GM23338 (cell line): ENCODE results near the gene PIK3AP1. TPM values are rescaled to one million over a fixed set of nuclear protein-coding genes. Genes with fewer than 3 reads are reported as not detected.

Experiments
- ATAC-seq: fragments of 200-7000 bp; cut with Tn5 transposase; 3 replicates; pipeline ENCODE4 v1.9.1; 2020
- DNase-seq: peaks from one replicate; pipeline ENCODE4 v3.0.0-alpha.2; 2015; ENCODE audit warnings: low spot score
- H2AFZ ChIP-seq: fragments of 200-600 bp; sonication (generic); 2 replicates; pipeline ENCODE4 v1.8.0; 2016; ENCODE audit warnings: antibody characterized with exemption, mild to moderate bottlenecking, moderate library complexity
- H3F3A ChIP-seq: fragments of 200-600 bp; sonication (generic); replicated peaks from 2 replicates; pipeline ENCODE4 v1.8.0; 2017; ENCODE audit warnings: antibody characterized with exemption, mixed run types, low read depth
- H3K27ac ChIP-seq: fragments of 200-600 bp; sonication (generic); 2 replicates; pipeline ENCODE4 v1.6.1; 2016; ENCODE audit warnings: low read depth
- H3K27me3 ChIP-seq: fragments of 200-600 bp; sonication (generic); 2 replicates; pipeline ENCODE4 v1.8.0; 2016; ENCODE audit warnings: mild to moderate bottlenecking, mixed run types, moderate library complexity; ENCODE audit not compliant: insufficient read depth
- H3K36me3 ChIP-seq: fragments of 200-600 bp; sonication (generic); 2 replicates; pipeline ENCODE4 v1.8.0; 2016; ENCODE audit warnings: mild to moderate bottlenecking; ENCODE audit not compliant: insufficient read depth
- H3K4me1 ChIP-seq: fragments of 200-600 bp; sonication (generic); 2 replicates; pipeline ENCODE4 v1.8.0; 2016; ENCODE audit warnings: mild to moderate bottlenecking, moderate library complexity; ENCODE audit not compliant: insufficient read depth
- H3K4me2 ChIP-seq: fragments of 200-600 bp; sonication (generic); 2 replicates; pipeline ENCODE4 v1.7.1; 2017; ENCODE audit warnings: mixed run types
- H3K4me3 ChIP-seq: fragments of 200-600 bp; sonication (generic); 2 replicates; pipeline ENCODE4 v1.6.1; 2016; ENCODE audit warnings: mixed run types
- H3K79me2 ChIP-seq: fragments of 200-600 bp; sonication (generic); replicated peaks from 2 replicates; pipeline ENCODE4 v1.8.0; 2017; ENCODE audit warnings: mild to moderate bottlenecking; ENCODE audit not compliant: insufficient read depth
- H3K9me2 ChIP-seq: fragments of 200-600 bp; sonication (generic); 2 replicates; pipeline ENCODE4 v1.8.0; 2017; ENCODE audit not compliant: insufficient read depth
- H4K20me1 ChIP-seq: fragments of 200-600 bp; sonication (generic); replicated peaks from 2 replicates; pipeline ENCODE4 v1.8.0; 2017; ENCODE audit warnings: mild to moderate bottlenecking; ENCODE audit not compliant: insufficient read depth
- H3K27ac Mint-ChIP-seq: 2 replicates; pipeline ENCODE4 v1.8.0; 2020; ENCODE audit warnings: inconsistent platforms, mild to moderate bottlenecking, moderate library complexity, mixed read lengths
- H3K27me3 Mint-ChIP-seq: 3 replicates; pipeline ENCODE4 v1.8.0; 2022; ENCODE audit warnings: low read depth, mild to moderate bottlenecking, moderate library complexity, mixed read lengths, inconsistent platforms; ENCODE audit not compliant: insufficient read depth, poor library complexity
- H3K36me3 Mint-ChIP-seq: 3 replicates; pipeline ENCODE4 v1.8.0; 2021; ENCODE audit warnings: low read depth, mild to moderate bottlenecking, inconsistent platforms, moderate library complexity, mixed read lengths
- H3K4me1 Mint-ChIP-seq: 3 replicates; pipeline ENCODE4 v1.8.0; 2020; ENCODE audit warnings: mild to moderate bottlenecking, inconsistent platforms, mixed read lengths
- H3K4me3 Mint-ChIP-seq: 3 replicates; pipeline ENCODE4 v1.8.0; 2021; ENCODE audit warnings: moderate library complexity, mild to moderate bottlenecking, inconsistent platforms, mixed read lengths
- H3K9me3 Mint-ChIP-seq: 3 replicates; pipeline ENCODE4 v1.8.0; 2020; ENCODE audit warnings: moderate library complexity, mild to moderate bottlenecking, inconsistent platforms, mixed read lengths
- CREB1 ChIP-seq: fragments of 250-450 bp; sonication (Bioruptor Pico); IDR thresholded peaks from 2 replicates; pipeline ENCODE4 v1.5.0; 2020; ENCODE audit warnings: low read depth, mild to moderate bottlenecking, moderate library complexity
- EZH2 ChIP-seq: fragments of 200-600 bp; sonication (generic); IDR thresholded peaks from one replicate; pipeline ENCODE4 v1.8.0; 2017; ENCODE audit warnings: antibody characterized with exemption, mild to moderate bottlenecking, low read depth; ENCODE audit not compliant: unreplicated experiment
- EZH2phosphoT487 ChIP-seq: fragments of 200-600 bp; sonication (generic); IDR thresholded peaks from one replicate; pipeline ENCODE4 v1.8.1; 2018; ENCODE audit warnings: antibody characterized with exemption; ENCODE audit not compliant: unreplicated experiment
- JUNB ChIP-seq: IDR thresholded peaks from one replicate; pipeline ENCODE4 v1.6.1; 2016; ENCODE audit warnings: antibody characterized with exemption; ENCODE audit not compliant: unreplicated experiment
- NANOG ChIP-seq: IDR thresholded peaks from 2 replicates; pipeline ENCODE4 v1.6.1; 2016; ENCODE audit warnings: antibody characterized with exemption, borderline replicate concordance
- POLR2AphosphoS5 ChIP-seq: IDR thresholded peaks from 2 replicates; pipeline ENCODE4 v1.6.1; 2016; ENCODE audit warnings: antibody characterized with exemption, low read depth
- STAT1 ChIP-seq: IDR thresholded peaks from one replicate; pipeline ENCODE4 v1.6.1; 2016; ENCODE audit warnings: antibody characterized with exemption; ENCODE audit not compliant: unreplicated experiment
- ZNF114 ChIP-seq: fragments of 250-450 bp; sonication (Bioruptor Pico); IDR thresholded peaks from 2 replicates; pipeline ENCODE4 v1.5.0; 2020; ENCODE audit warnings: mild to moderate bottlenecking, moderate library complexity
- ZNF331 ChIP-seq: fragments of 250-450 bp; sonication (Bioruptor Pico); IDR thresholded peaks from 2 replicates; pipeline ENCODE4 v1.5.0; 2020; ENCODE audit warnings: low read depth, mild to moderate bottlenecking, moderate library complexity
- polyA plus RNA-seq: library from polyadenylated mRNA; unstranded; fragments of >200 nt; fragmentation: Nextera tagmentation; extraction: Ambion mirVana; gene quantifications from 2 replicates; pipeline ENCODE4 v1.2.1, GENCODE V29; 2016
- total RNA-seq: library from RNA; depleted of rRNA; stranded (reverse); fragments of >200 nt; shearing (Covaris generic); gene quantifications from 2 replicates; pipeline ENCODE4 v1.2.3, GENCODE V29; 2014
- TF ChIP-seq, protein P1 (sequence below): fragments of 250-450 bp; sonication (Bioruptor Pico); IDR thresholded peaks from 2 replicates; pipeline ENCODE4 v1.5.0; 2020; ENCODE audit warnings: mild to moderate bottlenecking, moderate library complexity
- TF ChIP-seq, protein P2 (sequence below): IDR thresholded peaks from one replicate; pipeline ENCODE4 v1.6.1; 2018; ENCODE audit warnings: antibody characterized with exemption; ENCODE audit not compliant: unreplicated experiment
- TF ChIP-seq, protein P3 (sequence below), 2 experiments: fragments of 200-600 bp in 1 of 2; sonication (generic) in 1 of 2; conservative IDR thresholded peaks; 2 replicates each; pipeline versions ENCODE4 v1.5.1 to v1.6.1; 2016 to 2017; ENCODE audit warnings: antibody characterized with exemption in 2 of 2, low read depth in 2 of 2, mild to moderate bottlenecking in 2 of 2, moderate library complexity in 1 of 2
- TF ChIP-seq, protein P4 (sequence below): IDR thresholded peaks from 2 replicates; pipeline ENCODE4 v1.6.1; 2016; ENCODE audit warnings: antibody characterized with exemption

The PIK3AP1 gene
- total and polyA plus RNA-seq, 2 experiments from 2014 or later = 0.65 to 2.3 TPM

DNA sequence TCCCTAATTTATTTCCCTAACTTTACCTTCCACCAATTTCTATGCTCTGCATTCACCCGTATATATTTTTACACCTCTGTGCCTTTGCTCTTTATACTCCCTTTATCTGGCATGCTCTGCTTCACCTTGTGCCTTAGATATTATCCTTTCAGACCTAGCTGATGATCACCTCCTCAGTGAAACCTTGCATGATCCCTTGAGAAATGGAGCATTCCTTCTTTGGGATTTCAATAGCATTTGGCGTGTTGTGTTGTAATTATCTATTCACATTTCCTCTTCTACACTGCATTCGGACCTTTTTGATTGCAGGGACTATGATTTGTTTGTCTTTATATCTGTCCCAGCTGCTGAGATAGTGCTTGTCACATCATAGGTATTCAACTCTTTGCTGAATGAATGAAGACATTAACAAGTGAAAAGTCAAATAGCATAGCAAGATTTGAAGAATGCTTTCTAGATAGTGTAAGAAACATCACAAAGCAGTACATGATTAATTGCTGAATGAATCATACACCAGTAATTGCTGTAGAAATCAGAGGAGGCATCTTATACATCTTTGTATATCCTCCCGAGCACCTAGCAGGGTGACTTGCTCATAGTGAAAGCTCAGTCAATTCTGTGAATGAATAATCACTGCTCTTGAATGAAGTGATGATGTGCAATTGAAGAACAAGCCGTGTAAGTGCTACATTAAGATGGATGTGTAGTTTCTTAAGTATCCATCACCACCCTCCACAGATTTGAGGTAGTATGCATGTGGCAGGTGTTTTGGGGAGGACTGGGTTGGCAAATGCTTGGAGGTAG is 131.5 kb downstream of the PIK3AP1 start:
- ATAC-seq = no peak
- TF ChIP-seq EZH2phosphoT487 (no peak), JUNB (no peak), ZNF331 (CRISPR knock-in tag) (no peak), STAT1 (no peak), CREB1 (CRISPR knock-in tag) (no peak), NANOG (no peak), ZNF114 (CRISPR knock-in tag) (no peak), EZH2 (no peak), POLR2AphosphoS5 (no peak)
- TF ChIP-seq, protein P1, sequence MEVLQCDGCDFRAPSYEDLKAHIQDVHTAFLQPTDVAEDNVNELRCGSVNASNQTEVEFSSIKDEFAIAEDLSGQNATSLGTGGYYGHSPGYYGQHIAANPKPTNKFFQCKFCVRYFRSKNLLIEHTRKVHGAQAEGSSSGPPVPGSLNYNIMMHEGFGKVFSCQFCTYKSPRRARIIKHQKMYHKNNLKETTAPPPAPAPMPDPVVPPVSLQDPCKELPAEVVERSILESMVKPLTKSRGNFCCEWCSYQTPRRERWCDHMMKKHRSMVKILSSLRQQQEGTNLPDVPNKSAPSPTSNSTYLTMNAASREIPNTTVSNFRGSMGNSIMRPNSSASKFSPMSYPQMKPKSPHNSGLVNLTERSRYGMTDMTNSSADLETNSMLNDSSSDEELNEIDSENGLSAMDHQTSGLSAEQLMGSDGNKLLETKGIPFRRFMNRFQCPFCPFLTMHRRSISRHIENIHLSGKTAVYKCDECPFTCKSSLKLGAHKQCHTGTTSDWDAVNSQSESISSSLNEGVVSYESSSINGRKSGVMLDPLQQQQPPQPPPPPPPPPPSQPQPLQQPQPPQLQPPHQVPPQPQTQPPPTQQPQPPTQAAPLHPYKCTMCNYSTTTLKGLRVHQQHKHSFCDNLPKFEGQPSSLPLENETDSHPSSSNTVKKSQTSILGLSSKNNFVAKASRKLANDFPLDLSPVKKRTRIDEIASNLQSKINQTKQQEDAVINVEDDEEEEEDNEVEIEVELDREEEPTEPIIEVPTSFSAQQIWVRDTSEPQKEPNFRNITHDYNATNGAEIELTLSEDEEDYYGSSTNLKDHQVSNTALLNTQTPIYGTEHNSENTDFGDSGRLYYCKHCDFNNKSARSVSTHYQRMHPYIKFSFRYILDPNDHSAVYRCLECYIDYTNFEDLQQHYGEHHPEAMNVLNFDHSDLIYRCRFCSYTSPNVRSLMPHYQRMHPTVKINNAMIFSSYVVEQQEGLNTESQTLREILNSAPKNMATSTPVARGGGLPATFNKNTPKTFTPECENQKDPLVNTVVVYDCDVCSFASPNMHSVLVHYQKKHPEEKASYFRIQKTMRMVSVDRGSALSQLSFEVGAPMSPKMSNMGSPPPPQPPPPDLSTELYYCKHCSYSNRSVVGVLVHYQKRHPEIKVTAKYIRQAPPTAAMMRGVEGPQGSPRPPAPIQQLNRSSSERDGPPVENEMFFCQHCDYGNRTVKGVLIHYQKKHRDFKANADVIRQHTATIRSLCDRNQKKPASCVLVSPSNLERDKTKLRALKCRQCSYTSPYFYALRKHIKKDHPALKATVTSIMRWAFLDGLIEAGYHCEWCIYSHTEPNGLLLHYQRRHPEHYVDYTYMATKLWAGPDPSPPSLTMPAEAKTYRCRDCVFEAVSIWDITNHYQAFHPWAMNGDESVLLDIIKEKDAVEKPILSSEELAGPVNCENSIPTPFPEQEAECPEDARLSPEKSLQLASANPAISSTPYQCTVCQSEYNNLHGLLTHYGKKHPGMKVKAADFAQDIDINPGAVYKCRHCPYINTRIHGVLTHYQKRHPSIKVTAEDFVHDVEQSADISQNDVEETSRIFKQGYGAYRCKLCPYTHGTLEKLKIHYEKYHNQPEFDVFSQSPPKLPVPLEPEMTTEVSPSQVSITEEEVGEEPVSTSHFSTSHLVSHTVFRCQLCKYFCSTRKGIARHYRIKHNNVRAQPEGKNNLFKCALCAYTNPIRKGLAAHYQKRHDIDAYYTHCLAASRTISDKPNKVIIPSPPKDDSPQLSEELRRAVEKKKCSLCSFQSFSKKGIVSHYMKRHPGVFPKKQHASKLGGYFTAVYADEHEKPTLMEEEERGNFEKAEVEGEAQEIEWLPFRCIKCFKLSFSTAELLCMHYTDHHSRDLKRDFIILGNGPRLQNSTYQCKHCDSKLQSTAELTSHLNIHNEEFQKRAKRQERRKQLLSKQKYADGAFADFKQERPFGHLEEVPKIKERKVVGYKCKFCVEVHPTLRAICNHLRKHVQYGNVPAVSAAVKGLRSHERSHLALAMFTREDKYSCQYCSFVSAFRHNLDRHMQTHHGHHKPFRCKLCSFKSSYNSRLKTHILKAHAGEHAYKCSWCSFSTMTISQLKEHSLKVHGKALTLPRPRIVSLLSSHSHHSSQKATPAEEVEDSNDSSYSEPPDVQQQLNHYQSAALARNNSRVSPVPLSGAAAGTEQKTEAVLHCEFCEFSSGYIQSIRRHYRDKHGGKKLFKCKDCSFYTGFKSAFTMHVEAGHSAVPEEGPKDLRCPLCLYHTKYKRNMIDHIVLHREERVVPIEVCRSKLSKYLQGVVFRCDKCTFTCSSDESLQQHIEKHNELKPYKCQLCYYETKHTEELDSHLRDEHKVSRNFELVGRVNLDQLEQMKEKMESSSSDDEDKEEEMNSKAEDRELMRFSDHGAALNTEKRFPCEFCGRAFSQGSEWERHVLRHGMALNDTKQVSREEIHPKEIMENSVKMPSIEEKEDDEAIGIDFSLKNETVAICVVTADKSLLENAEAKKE = no peak
- TF ChIP-seq, protein P2, sequence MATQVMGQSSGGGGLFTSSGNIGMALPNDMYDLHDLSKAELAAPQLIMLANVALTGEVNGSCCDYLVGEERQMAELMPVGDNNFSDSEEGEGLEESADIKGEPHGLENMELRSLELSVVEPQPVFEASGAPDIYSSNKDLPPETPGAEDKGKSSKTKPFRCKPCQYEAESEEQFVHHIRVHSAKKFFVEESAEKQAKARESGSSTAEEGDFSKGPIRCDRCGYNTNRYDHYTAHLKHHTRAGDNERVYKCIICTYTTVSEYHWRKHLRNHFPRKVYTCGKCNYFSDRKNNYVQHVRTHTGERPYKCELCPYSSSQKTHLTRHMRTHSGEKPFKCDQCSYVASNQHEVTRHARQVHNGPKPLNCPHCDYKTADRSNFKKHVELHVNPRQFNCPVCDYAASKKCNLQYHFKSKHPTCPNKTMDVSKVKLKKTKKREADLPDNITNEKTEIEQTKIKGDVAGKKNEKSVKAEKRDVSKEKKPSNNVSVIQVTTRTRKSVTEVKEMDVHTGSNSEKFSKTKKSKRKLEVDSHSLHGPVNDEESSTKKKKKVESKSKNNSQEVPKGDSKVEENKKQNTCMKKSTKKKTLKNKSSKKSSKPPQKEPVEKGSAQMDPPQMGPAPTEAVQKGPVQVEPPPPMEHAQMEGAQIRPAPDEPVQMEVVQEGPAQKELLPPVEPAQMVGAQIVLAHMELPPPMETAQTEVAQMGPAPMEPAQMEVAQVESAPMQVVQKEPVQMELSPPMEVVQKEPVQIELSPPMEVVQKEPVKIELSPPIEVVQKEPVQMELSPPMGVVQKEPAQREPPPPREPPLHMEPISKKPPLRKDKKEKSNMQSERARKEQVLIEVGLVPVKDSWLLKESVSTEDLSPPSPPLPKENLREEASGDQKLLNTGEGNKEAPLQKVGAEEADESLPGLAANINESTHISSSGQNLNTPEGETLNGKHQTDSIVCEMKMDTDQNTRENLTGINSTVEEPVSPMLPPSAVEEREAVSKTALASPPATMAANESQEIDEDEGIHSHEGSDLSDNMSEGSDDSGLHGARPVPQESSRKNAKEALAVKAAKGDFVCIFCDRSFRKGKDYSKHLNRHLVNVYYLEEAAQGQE = no peak
- TF ChIP-seq, protein P3, sequence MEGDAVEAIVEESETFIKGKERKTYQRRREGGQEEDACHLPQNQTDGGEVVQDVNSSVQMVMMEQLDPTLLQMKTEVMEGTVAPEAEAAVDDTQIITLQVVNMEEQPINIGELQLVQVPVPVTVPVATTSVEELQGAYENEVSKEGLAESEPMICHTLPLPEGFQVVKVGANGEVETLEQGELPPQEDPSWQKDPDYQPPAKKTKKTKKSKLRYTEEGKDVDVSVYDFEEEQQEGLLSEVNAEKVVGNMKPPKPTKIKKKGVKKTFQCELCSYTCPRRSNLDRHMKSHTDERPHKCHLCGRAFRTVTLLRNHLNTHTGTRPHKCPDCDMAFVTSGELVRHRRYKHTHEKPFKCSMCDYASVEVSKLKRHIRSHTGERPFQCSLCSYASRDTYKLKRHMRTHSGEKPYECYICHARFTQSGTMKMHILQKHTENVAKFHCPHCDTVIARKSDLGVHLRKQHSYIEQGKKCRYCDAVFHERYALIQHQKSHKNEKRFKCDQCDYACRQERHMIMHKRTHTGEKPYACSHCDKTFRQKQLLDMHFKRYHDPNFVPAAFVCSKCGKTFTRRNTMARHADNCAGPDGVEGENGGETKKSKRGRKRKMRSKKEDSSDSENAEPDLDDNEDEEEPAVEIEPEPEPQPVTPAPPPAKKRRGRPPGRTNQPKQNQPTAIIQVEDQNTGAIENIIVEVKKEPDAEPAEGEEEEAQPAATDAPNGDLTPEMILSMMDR (conservative IDR thresholded peaks at IDR 0.05; ENCODE audit: low read depth in 2 of 2) = no peak
- TF ChIP-seq, protein P4, sequence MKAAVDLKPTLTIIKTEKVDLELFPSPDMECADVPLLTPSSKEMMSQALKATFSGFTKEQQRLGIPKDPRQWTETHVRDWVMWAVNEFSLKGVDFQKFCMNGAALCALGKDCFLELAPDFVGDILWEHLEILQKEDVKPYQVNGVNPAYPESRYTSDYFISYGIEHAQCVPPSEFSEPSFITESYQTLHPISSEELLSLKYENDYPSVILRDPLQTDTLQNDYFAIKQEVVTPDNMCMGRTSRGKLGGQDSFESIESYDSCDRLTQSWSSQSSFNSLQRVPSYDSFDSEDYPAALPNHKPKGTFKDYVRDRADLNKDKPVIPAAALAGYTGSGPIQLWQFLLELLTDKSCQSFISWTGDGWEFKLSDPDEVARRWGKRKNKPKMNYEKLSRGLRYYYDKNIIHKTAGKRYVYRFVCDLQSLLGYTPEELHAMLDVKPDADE = no peak
- no peak overlapping the region for H3K4me3 ChIP-seq

More for the DNA sequence above, 131.5 kb downstream of the PIK3AP1 start:
- no peaks in the 10 kb centered on the region for H3K36me3 ChIP-seq
- Mint-ChIP-seq H3K4me1 (peaks cover 11% of the 10 kb centered on the region), H3K36me3 (peaks cover 3% of the 10 kb centered on the region; the same call in 1 of the 3 replicates), H3K27me3 (peaks cover 2% of the 10 kb centered on the region), H3K27ac (no peak overlapping the region), H3K9me3 (no peaks in the 10 kb centered on the region), H3K4me3 (no peak overlapping the region)
- no peaks in the 10 kb centered on the region for H3K27me3 ChIP-seq
- H3K4me2 ChIP-seq = no peak overlapping the region
- no peak for DNase-seq
- 0 out of 2 replicates have a peak, but pooled peaks cover 10% of the 10 kb centered on the region for H4K20me1 ChIP-seq
- H3K4me1 ChIP-seq = peaks cover 20% of the 10 kb centered on the region
- no peak overlapping the region for H2AFZ ChIP-seq
- H3K27ac ChIP-seq = no peak overlapping the region
- peaks cover 4% of the 10 kb centered on the region; the same call in 1 of the 2 replicates for H3F3A ChIP-seq
- H3K79me2 ChIP-seq = peaks cover 25% of the 10 kb centered on the region
- no peaks in the 10 kb centered on the region for H3K9me2 ChIP-seq
